RWPE2 (cell line): ENCODE data around the gene LHX3.

ENCODE experiments used
- ATAC-seq: fragments of 200-7000 bp; cut with Tn5 transposase; 3 replicates; pipeline ENCODE4 v1.9.1; 2021; ENCODE audit warnings: low read depth
- DNase-seq: peaks from one replicate; pipeline ENCODE4 v3.0.0-alpha.2; 2020; ENCODE audit warnings: low spot score
- H3K27ac ChIP-seq: fragments of 450-650 bp; 2 replicates; pipeline ENCODE4 v1.5.1; 2017; ENCODE audit warnings: mild to moderate bottlenecking; ENCODE audit not compliant: poor library complexity, severe bottlenecking
- H3K27me3 ChIP-seq: fragments of 250-450 bp; sonication (Bioruptor Pico); 2 replicates; pipeline ENCODE4 v1.5.1; 2021; ENCODE audit warnings: mild to moderate bottlenecking, moderate library complexity; ENCODE audit not compliant: insufficient read depth, poor library complexity, severe bottlenecking
- H3K36me3 ChIP-seq: fragments of 250-450 bp; sonication (Bioruptor Pico); 2 replicates; pipeline ENCODE4 v1.5.1; 2020; ENCODE audit warnings: low read depth, mild to moderate bottlenecking, moderate library complexity
- H3K4me1 ChIP-seq: fragments of 250-450 bp; sonication (Bioruptor Pico); 2 replicates; pipeline ENCODE4 v1.5.1; 2021; ENCODE audit warnings: mild to moderate bottlenecking, moderate library complexity; ENCODE audit not compliant: insufficient read depth, poor library complexity, severe bottlenecking
- H3K4me3 ChIP-seq: fragments of 250-450 bp; sonication (Bioruptor Pico); 2 replicates; pipeline ENCODE4 v1.5.1; 2021; ENCODE audit warnings: mild to moderate bottlenecking, moderate library complexity; ENCODE audit not compliant: severe bottlenecking
- H3K9me3 ChIP-seq: fragments of 250-450 bp; sonication (Bioruptor Pico); 2 replicates; pipeline ENCODE4 v1.5.1; 2021; ENCODE audit warnings: mild to moderate bottlenecking, moderate library complexity; ENCODE audit not compliant: severe bottlenecking
- CTCF ChIP-seq: fragments of 450-650 bp; IDR thresholded peaks from one replicate; pipeline ENCODE4 v1.5.1; 2017; ENCODE audit warnings: mild to moderate bottlenecking, moderate library complexity; ENCODE audit not compliant: poor library complexity, severe bottlenecking

LHX3 gene

GRCh38 chr9:136218271-136218670 lies 13.3 kb upstream of the LHX3 start:
- DNase-seq, result no peak
- no peak for ATAC-seq
- Histone ChIP-seq H3K27me3 (no peaks in the 10 kb centered on the region), H3K4me3 (no peak overlapping the region), H3K4me1 (peaks cover 19% of the 10 kb centered on the region), H3K9me3 (no peaks in the 10 kb centered on the region), H3K27ac (no peak overlapping the region), H3K36me3 (peaks cover 41% of the 10 kb centered on the region)
- TF ChIP-seq CTCF, result no peak

- no peaks in the 10 kb centered on the region for H3K27me3 ChIP-seq
- H3K4me1 ChIP-seq, result peaks cover 19% of the 10 kb centered on the region
- no peak overlapping the region for H3K27ac ChIP-seq
- peaks cover 41% of the 10 kb centered on the region for H3K36me3 ChIP-seq
- TF ChIP-seq CTCF, result no peak
- no peak for ATAC-seq
- no peak for DNase-seq
- H3K4me3 ChIP-seq, result no peak overlapping the region
- H3K9me3 ChIP-seq, result no peaks in the 10 kb centered on the region
Observed at GRCh38 chr9:136216541-136217244, 11.8 kb upstream of the LHX3 start.

- H3K4me1 ChIP-seq, result no peaks in the 10 kb centered on the region
- H3K9me3 ChIP-seq, result no peaks in the 10 kb centered on the region
- ATAC-seq (no peak), DNase-seq (no peak)
- no peak overlapping the region for H3K27ac ChIP-seq
- H3K36me3 ChIP-seq, result peaks cover 39% of the 10 kb centered on the region
- no peaks in the 10 kb centered on the region for H3K27me3 ChIP-seq
- no peak for TF ChIP-seq CTCF
- no peak overlapping the region for H3K4me3 ChIP-seq
Observed at GRCh38 chr9:136213733-136214132, 8.8 kb upstream of the LHX3 start.

GRCh38 chr9:136212345-136212950 lies 7.5 kb upstream of the LHX3 start:
- Histone ChIP-seq H3K27me3 (no peaks in the 10 kb centered on the region), H3K27ac (no peak overlapping the region), H3K36me3 (peaks cover 33% of the 10 kb centered on the region), H3K4me3 (no peak overlapping the region), H3K4me1 (no peaks in the 10 kb centered on the region), H3K9me3 (no peaks in the 10 kb centered on the region)
- ATAC-seq (no peak), DNase-seq (no peak)
- TF ChIP-seq CTCF, result no peak
